ENCODE measurements around the gene NTNG1.

The NTNG1 gene

GRCh38 chr1:107451715-107452114, 310.9 kb downstream of the NTNG1 start:
- Mint-ChIP-seq H3K4me1 (peaks cover 34 to 68% of the 10 kb centered on the region in 2 donors), H3K4me3 (peak overlapping the region; percentile 78 to 80), H3K36me3 (no peaks in the 10 kb centered on the region), H3K27ac (peak overlapping the region; percentile 97), H3K9me3 (peaks cover 0 to 4% of the 10 kb centered on the region in 2 donors), H3K27me3 (no peaks in the 10 kb centered on the region)
- peak; percentile 33 to 36 for ATAC-seq (replicated peaks)
- no peak for DNase-seq

- peaks cover 0 to 4% of the 10 kb centered on the region in 2 donors for H3K9me3 Mint-ChIP-seq
- no peaks in the 10 kb centered on the region for H3K36me3 Mint-ChIP-seq
- DNase-seq: no peak
- peak in 1 of 2 donors; percentile 24 for ATAC-seq (replicated peaks)
- peak overlapping the region; percentile 42 for H3K27ac Mint-ChIP-seq
- H3K27me3 Mint-ChIP-seq: no peaks in the 10 kb centered on the region
- peaks cover 27 to 61% of the 10 kb centered on the region in 2 donors for H3K4me1 Mint-ChIP-seq
- no peak overlapping the region for H3K4me3 Mint-ChIP-seq
Observed at GRCh38 chr1:107454791-107455190, 314.0 kb downstream of the NTNG1 start.

GRCh38 chr1:107457989-107458388, 317.1 kb downstream of the NTNG1 start:
- ATAC-seq (replicated peaks) (no peak), DNase-seq (no peak)
- Mint-ChIP-seq H3K27ac (no peak overlapping the region), H3K4me3 (no peak overlapping the region), H3K36me3 (peaks cover 0 to 3% of the 10 kb centered on the region in 2 donors), H3K4me1 (peaks cover 22 to 44% of the 10 kb centered on the region in 2 donors), H3K9me3 (peaks cover 0 to 3% of the 10 kb centered on the region in 2 donors), H3K27me3 (no peaks in the 10 kb centered on the region)

- H3K9me3 Mint-ChIP-seq: peaks cover 0 to 3% of the 10 kb centered on the region in 2 donors
- H3K27me3 Mint-ChIP-seq: no peaks in the 10 kb centered on the region
- DNase-seq (no peak), ATAC-seq (replicated peaks) (no peak)
- no peak overlapping the region for H3K4me3 Mint-ChIP-seq
- peaks cover 20 to 37% of the 10 kb centered on the region in 2 donors for H3K4me1 Mint-ChIP-seq
- peaks cover 0 to 3% of the 10 kb centered on the region in 2 donors for H3K36me3 Mint-ChIP-seq
- no peak overlapping the region for H3K27ac Mint-ChIP-seq
Observed at GRCh38 chr1:107459204-107459904, 318.5 kb downstream of the NTNG1 start.

GRCh38 chr1:107460035-107460434, 319.2 kb downstream of the NTNG1 start:
- Mint-ChIP-seq H3K27me3 (no peaks in the 10 kb centered on the region), H3K27ac (no peak overlapping the region), H3K4me3 (no peak overlapping the region), H3K4me1 (peaks cover 18 to 35% of the 10 kb centered on the region in 2 donors), H3K9me3 (peaks cover 0 to 3% of the 10 kb centered on the region in 2 donors), H3K36me3 (peaks cover 0 to 3% of the 10 kb centered on the region in 2 donors)
- no peak for DNase-seq
- peak; percentile 59 to 73 for ATAC-seq (replicated peaks)

- no peak overlapping the region for H3K27ac Mint-ChIP-seq
- peaks cover 13 to 19% of the 10 kb centered on the region in 2 donors for H3K4me1 Mint-ChIP-seq
- ATAC-seq (replicated peaks) (no peak), DNase-seq (no peak)
- H3K36me3 Mint-ChIP-seq: peaks cover 0 to 3% of the 10 kb centered on the region in 2 donors
- H3K27me3 Mint-ChIP-seq: no peaks in the 10 kb centered on the region
- H3K4me3 Mint-ChIP-seq: no peak overlapping the region
- H3K9me3 Mint-ChIP-seq: peaks cover 2 to 3% of the 10 kb centered on the region in 2 donors
Observed at GRCh38 chr1:107464827-107465226, 324.0 kb downstream of the NTNG1 start.

GRCh38 chr1:107467286-107467685, 326.4 kb downstream of the NTNG1 start:
- Mint-ChIP-seq H3K36me3 (no peaks in the 10 kb centered on the region), H3K4me3 (no peak overlapping the region), H3K27me3 (no peaks in the 10 kb centered on the region), H3K9me3 (peaks cover 0 to 2% of the 10 kb centered on the region in 2 donors), H3K27ac (no peak overlapping the region), H3K4me1 (peaks cover 7 to 9% of the 10 kb centered on the region in 2 donors)
- ATAC-seq (replicated peaks) (no peak), DNase-seq (no peak)

- no peak overlapping the region for H3K27ac Mint-ChIP-seq
- H3K4me1 Mint-ChIP-seq: peaks cover 7 to 10% of the 10 kb centered on the region in 2 donors
- H3K9me3 Mint-ChIP-seq: peaks cover 0 to 2% of the 10 kb centered on the region in 2 donors
- no peaks in the 10 kb centered on the region for H3K27me3 Mint-ChIP-seq
- ATAC-seq (replicated peaks) (no peak), DNase-seq (no peak)
- no peak overlapping the region for H3K4me3 Mint-ChIP-seq
- no peaks in the 10 kb centered on the region for H3K36me3 Mint-ChIP-seq
Observed at GRCh38 chr1:107467811-107468210, 327.0 kb downstream of the NTNG1 start.

- peaks cover 17 to 20% of the 10 kb centered on the region in 2 donors for H3K4me1 Mint-ChIP-seq
- H3K36me3 Mint-ChIP-seq: no peaks in the 10 kb centered on the region
- ATAC-seq (replicated peaks): peak in 1 of 2 donors; percentile 74
- H3K4me3 Mint-ChIP-seq: no peak overlapping the region
- H3K27ac Mint-ChIP-seq: no peak overlapping the region
- no peak for DNase-seq
- no peaks in the 10 kb centered on the region for H3K27me3 Mint-ChIP-seq
- H3K9me3 Mint-ChIP-seq: peaks cover 0 to 2% of the 10 kb centered on the region in 2 donors
Observed at GRCh38 chr1:107473065-107473464, 332.2 kb downstream of the NTNG1 start.

GRCh38 chr1:107474877-107475612, 334.2 kb downstream of the NTNG1 start:
- Mint-ChIP-seq H3K27ac (no peak overlapping the region), H3K36me3 (no peaks in the 10 kb centered on the region), H3K9me3 (no peaks in the 10 kb centered on the region), H3K4me1 (peaks cover 18 to 20% of the 10 kb centered on the region in 2 donors), H3K4me3 (no peak overlapping the region), H3K27me3 (no peaks in the 10 kb centered on the region)
- no peak for DNase-seq
- ATAC-seq (replicated peaks): peak; percentile 55 to 78

GRCh38 chr1:107477233-107477632, 336.4 kb downstream of the NTNG1 start:
- no peaks in the 10 kb centered on the region for H3K36me3 Mint-ChIP-seq
- no peak overlapping the region for H3K27ac Mint-ChIP-seq
- peaks cover 27% of the 10 kb centered on the region in 2 donors for H3K4me1 Mint-ChIP-seq
- no peaks in the 10 kb centered on the region for H3K9me3 Mint-ChIP-seq
- peaks cover 0 to 7% of the 10 kb centered on the region in 2 donors for H3K27me3 Mint-ChIP-seq
- DNase-seq: no peak
- ATAC-seq (replicated peaks): no peak
- no peak overlapping the region for H3K4me3 Mint-ChIP-seq

- no peak for ATAC-seq (replicated peaks)
- Mint-ChIP-seq H3K4me1 (peaks cover 15 to 18% of the 10 kb centered on the region in 2 donors), H3K9me3 (no peaks in the 10 kb centered on the region), H3K27ac (no peak overlapping the region), H3K36me3 (no peaks in the 10 kb centered on the region), H3K27me3 (peaks cover 4 to 7% of the 10 kb centered on the region in 2 donors), H3K4me3 (peak overlapping the region in 1 of 2 donors; percentile 65)
- DNase-seq: no peak
Observed at GRCh38 chr1:107479865-107480350, 339.1 kb downstream of the NTNG1 start.

GRCh38 chr1:107480548-107481415, 339.9 kb downstream of the NTNG1 start:
- peak overlapping the region; percentile 37 for H3K27ac Mint-ChIP-seq
- ATAC-seq (replicated peaks): peak; percentile 84 to 88
- DNase-seq: peak; percentile 29
- H3K4me3 Mint-ChIP-seq: peak overlapping the region; percentile 65 to 83
- no peaks in the 10 kb centered on the region for H3K9me3 Mint-ChIP-seq
- H3K36me3 Mint-ChIP-seq: no peaks in the 10 kb centered on the region
- peaks cover 4 to 7% of the 10 kb centered on the region in 2 donors for H3K27me3 Mint-ChIP-seq
- peaks cover 7 to 13% of the 10 kb centered on the region in 2 donors for H3K4me1 Mint-ChIP-seq
